A549 (cell line): Measurements from ENCODE around the gene ACTR10. TPM values are rescaled to one million over a fixed set of nuclear protein-coding genes. Genes with fewer than 3 reads are reported as not detected.
A peak's percentile ranks its signal among the peaks of the same experiment; 100 is the strongest.

ENCODE experiments used
- ATAC-seq, 2 experiments: fragments of 200-7000 bp in 1 of 2; fragments of >200 bp in 1 of 2; cut with Nextera tagmentation in 1 of 2; cut with Tn5 transposase in 1 of 2; 3 replicates each; pipeline versions ENCODE4 v1.8.0 to v1.9.1; 2018 to 2020; ENCODE audit warnings: mild to moderate bottlenecking in 1 of 2, moderate library complexity in 1 of 2
- CTCF ChIA-PET: fragments of 300-600 bp; sonication (Branson Sonifier 250); formaldehyde crosslinking; extraction: SDS; loops from one replicate; lab custom pipeline; 2021; ENCODE audit warnings: antibody characterized with exemption, inconsistent platforms; lab: Yijun Ruan, JAX
- POLR2A ChIA-PET: fragments of 350-600 bp; formaldehyde crosslinking; extraction: SDS; loops from one replicate; lab custom pipeline; 2021; ENCODE audit warnings: antibody characterized with exemption, inconsistent platforms; lab: Yijun Ruan, JAX
- DNase-seq, 2 experiments: peaks; one replicate each; pipeline versions ENCODE4 v3.0.0 to v3.0.0-alpha.2; 2011 to 2016; ENCODE audit warnings: low read depth in 1 of 2, low spot score in 1 of 2
- FAIRE-seq: peaks from 2 replicates; lab custom pipeline; 2011; peaks lifted over from hg19 to GRCh38; lab: Jason Lieb, UNC
- H3K27ac ChIP-seq, 2 experiments: fragments of >200 bp; sonication (Bioruptor Twin); formaldehyde crosslinking; 3 replicates each; pipeline ENCODE4 v1.5.1; 2016 to 2017
- H3K4me1 ChIP-seq: fragments of >200 bp; sonication (Bioruptor Twin); formaldehyde crosslinking; 3 replicates; pipeline ENCODE4 v1.6.1; 2016
- H3K4me2 ChIP-seq: fragments of >200 bp; sonication (Bioruptor Twin); formaldehyde crosslinking; 3 replicates; pipeline ENCODE4 v1.6.1; 2016
- H3K4me3 ChIP-seq: fragments of >200 bp; sonication (Bioruptor Twin); formaldehyde crosslinking; 3 replicates; pipeline ENCODE4 v1.5.1; 2016
- H3K9me3 ChIP-seq: fragments of >200 bp; sonication (Bioruptor Twin); formaldehyde crosslinking; 3 replicates; pipeline ENCODE4 v1.6.1; 2016
- CBX2 ChIP-seq: fragments of 200-600 bp; sonication (generic); IDR thresholded peaks from 2 replicates; pipeline ENCODE4 v1.6.1; 2016; ENCODE audit warnings: low read depth, mild to moderate bottlenecking, borderline replicate concordance
- CBX8 ChIP-seq: fragments of 200-600 bp; sonication (generic); IDR thresholded peaks from 2 replicates; pipeline ENCODE4 v1.6.1; 2016
- CHD4 ChIP-seq: fragments of 200-600 bp; sonication (generic); IDR thresholded peaks from 2 replicates; pipeline ENCODE4 v1.6.1; 2016; ENCODE audit warnings: antibody characterized with exemption, mild to moderate bottlenecking, borderline replicate concordance
- EHMT2 ChIP-seq: fragments of 200-600 bp; sonication (generic); IDR thresholded peaks from 2 replicates; pipeline ENCODE4 v1.6.1; 2016; ENCODE audit warnings: antibody characterized with exemption, low read depth, mild to moderate bottlenecking, moderate library complexity
- FOSB ChIP-seq: fragments of 250-450 bp; sonication (Bioruptor Pico); IDR thresholded peaks from 2 replicates; pipeline ENCODE4 v1.5.0; 2020; ENCODE audit warnings: mild to moderate bottlenecking, moderate library complexity
- GATA3 ChIP-seq: IDR thresholded peaks from 2 replicates; pipeline ENCODE4 v1.6.1; 2012; ENCODE audit warnings: borderline replicate concordance
- HDAC2 ChIP-seq: fragments of 200-600 bp; sonication (generic); IDR thresholded peaks from 2 replicates; pipeline ENCODE4 v1.6.1; 2016
- HOXA7 ChIP-seq: fragments of 250-450 bp; sonication (Bioruptor Pico); IDR thresholded peaks from 2 replicates; pipeline ENCODE4 v1.5.0; 2020; ENCODE audit warnings: mild to moderate bottlenecking, moderate library complexity
- JUN ChIP-seq, 2 experiments: fragments of >200 bp; sonication (Bioruptor Twin); formaldehyde crosslinking; IDR thresholded peaks; 2 replicates in 1 of 2; 3 replicates in 1 of 2; pipeline ENCODE4 v1.6.1; 2016 to 2017
- JUNB ChIP-seq: fragments of >200 bp; sonication (Bioruptor Twin); formaldehyde crosslinking; IDR thresholded peaks from 2 replicates; pipeline ENCODE4 v1.6.1; 2016
- KDM1A ChIP-seq: fragments of 200-600 bp; sonication (generic); IDR thresholded peaks from 2 replicates; pipeline ENCODE4 v1.6.1; 2016; ENCODE audit warnings: low read depth, mild to moderate bottlenecking
- MAZ ChIP-seq: fragments of 150-350 bp; IDR thresholded peaks from 2 replicates; pipeline ENCODE4 v1.6.1; 2014; ENCODE audit warnings: antibody characterized with exemption, low read depth, low read length, borderline replicate concordance
- NR3C1 ChIP-seq: fragments of >200 bp; sonication (Bioruptor Twin); formaldehyde crosslinking; IDR thresholded peaks from 3 replicates; pipeline ENCODE4 v1.6.1; 2017
- POLR2A ChIP-seq: IDR thresholded peaks from 2 replicates; pipeline ENCODE4 v1.6.1; 2012; ENCODE audit warnings: mild to moderate bottlenecking, low read length
- POLR2AphosphoS2 ChIP-seq: conservative IDR thresholded peaks from 2 replicates; pipeline ENCODE4 v1.6.1; 2012; ENCODE audit warnings: low read length, improper control_type of control experiment, inconsistent platforms
- RAD21 ChIP-seq, 2 experiments: fragments of >200 bp in 1 of 2; sonication (Bioruptor Twin) in 1 of 2; formaldehyde crosslinking in 1 of 2; IDR thresholded peaks in 1 of 2; conservative IDR thresholded peaks in 1 of 2; 2 replicates in 1 of 2; 3 replicates in 1 of 2; pipeline ENCODE4 v1.6.1; 2012 to 2018; ENCODE audit warnings: inconsistent platforms in 1 of 2
- SREBF2 ChIP-seq: fragments of 450-650 bp; IDR thresholded peaks from 2 replicates; pipeline ENCODE4 v1.6.1; 2014; ENCODE audit warnings: mild to moderate bottlenecking, moderate library complexity
- ZFP36 ChIP-seq: fragments of 450-650 bp; IDR thresholded peaks from 2 replicates; pipeline ENCODE4 v1.6.1; 2014; ENCODE audit warnings: borderline replicate concordance; ENCODE audit not compliant: partially characterized antibody
- WGBS: methylation state at CpG from one replicate; pipeline ENCODE4 v1.1.6; 2017; ENCODE audit errors: missing lambda C conversion rate; 5-methylcytosine and 5-hydroxymethylcytosine counted together
- polyA plus RNA-seq, 4 experiments: library from polyadenylated mRNA; depleted of rRNA in 3 of 4; stranded (reverse); fragments of >200 nt; fragmentation: RNase III in 1 of 4; extraction: RNeasy Plus Mini Kit Qiagen cat#74134 plus additional on column Dnase treatment in 1 of 4; gene quantifications; 2 replicates in 3 of 4; 3 replicates in 1 of 4; pipeline ENCODE4 v1.2.3, GENCODE V29; 2011 to 2017
- TF ChIP-seq, protein P1 (sequence below): fragments of 200-600 bp; sonication (generic); IDR thresholded peaks from 2 replicates; pipeline ENCODE4 v1.6.1; 2016; ENCODE audit warnings: antibody characterized with exemption, mild to moderate bottlenecking, moderate library complexity
- TF ChIP-seq, protein P2 (sequence below): fragments of >200 bp; sonication (Bioruptor Twin); formaldehyde crosslinking; IDR thresholded peaks from 2 replicates; pipeline ENCODE4 v1.6.1; 2016

ACTR10 gene
- polyA plus RNA-seq, 2 of the 4 experiments (the other 2 are of a cell fraction): 47.1 to 101 TPM

DNA sequence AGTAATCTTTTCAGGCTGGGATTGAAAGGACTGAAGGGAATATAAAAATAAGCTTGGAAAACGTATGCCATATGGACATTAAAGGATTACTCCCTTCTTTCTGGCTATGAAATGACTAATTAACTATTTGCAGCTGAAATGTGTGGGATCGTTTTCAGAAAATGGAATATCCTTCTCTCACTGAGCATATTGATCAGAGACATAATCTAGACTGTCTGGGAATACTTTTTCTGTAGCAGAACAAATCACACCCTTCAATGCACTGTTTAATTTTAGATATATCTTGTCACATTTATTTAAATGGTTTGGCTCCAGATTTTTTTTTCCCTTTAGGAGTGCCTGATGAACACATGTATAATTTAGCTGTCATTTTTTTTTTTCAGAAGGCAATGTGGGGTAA, 10.8 kb upstream of the ACTR10 start:
- no peak for ATAC-seq
- 10% methylated on average over 2 of the region's 2 CpGs for WGBS
- ChIA-PET CTCF (no interaction called here), POLR2A (interaction anchor here (0.6 kb wide), 1 partner anchor 16 kb away, joined by 6 read pairs; no protein-coding TSS in a partner anchor)
- H3K4me2 ChIP-seq: no peak overlapping the region
- no peak for DNase-seq
- TF ChIP-seq SREBF2: no peak
- no peak for TF ChIP-seq KDM1A
- no peak for TF ChIP-seq HDAC2
- TF ChIP-seq, protein P1, sequence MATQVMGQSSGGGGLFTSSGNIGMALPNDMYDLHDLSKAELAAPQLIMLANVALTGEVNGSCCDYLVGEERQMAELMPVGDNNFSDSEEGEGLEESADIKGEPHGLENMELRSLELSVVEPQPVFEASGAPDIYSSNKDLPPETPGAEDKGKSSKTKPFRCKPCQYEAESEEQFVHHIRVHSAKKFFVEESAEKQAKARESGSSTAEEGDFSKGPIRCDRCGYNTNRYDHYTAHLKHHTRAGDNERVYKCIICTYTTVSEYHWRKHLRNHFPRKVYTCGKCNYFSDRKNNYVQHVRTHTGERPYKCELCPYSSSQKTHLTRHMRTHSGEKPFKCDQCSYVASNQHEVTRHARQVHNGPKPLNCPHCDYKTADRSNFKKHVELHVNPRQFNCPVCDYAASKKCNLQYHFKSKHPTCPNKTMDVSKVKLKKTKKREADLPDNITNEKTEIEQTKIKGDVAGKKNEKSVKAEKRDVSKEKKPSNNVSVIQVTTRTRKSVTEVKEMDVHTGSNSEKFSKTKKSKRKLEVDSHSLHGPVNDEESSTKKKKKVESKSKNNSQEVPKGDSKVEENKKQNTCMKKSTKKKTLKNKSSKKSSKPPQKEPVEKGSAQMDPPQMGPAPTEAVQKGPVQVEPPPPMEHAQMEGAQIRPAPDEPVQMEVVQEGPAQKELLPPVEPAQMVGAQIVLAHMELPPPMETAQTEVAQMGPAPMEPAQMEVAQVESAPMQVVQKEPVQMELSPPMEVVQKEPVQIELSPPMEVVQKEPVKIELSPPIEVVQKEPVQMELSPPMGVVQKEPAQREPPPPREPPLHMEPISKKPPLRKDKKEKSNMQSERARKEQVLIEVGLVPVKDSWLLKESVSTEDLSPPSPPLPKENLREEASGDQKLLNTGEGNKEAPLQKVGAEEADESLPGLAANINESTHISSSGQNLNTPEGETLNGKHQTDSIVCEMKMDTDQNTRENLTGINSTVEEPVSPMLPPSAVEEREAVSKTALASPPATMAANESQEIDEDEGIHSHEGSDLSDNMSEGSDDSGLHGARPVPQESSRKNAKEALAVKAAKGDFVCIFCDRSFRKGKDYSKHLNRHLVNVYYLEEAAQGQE: no peak
- no peak for TF ChIP-seq NR3C1
- TF ChIP-seq JUN (IDR thresholded peaks at IDR 0.05): no peak
- TF ChIP-seq CBX2: no peak
- TF ChIP-seq HOXA7: no peak
- no peak overlapping the region for H3K4me3 ChIP-seq
- no peaks in the 10 kb centered on the region for H3K9me3 ChIP-seq
- no peak for FAIRE-seq
- no peaks in the 10 kb centered on the region for H3K4me1 ChIP-seq
- no peak overlapping the region for H3K27ac ChIP-seq

DNA sequence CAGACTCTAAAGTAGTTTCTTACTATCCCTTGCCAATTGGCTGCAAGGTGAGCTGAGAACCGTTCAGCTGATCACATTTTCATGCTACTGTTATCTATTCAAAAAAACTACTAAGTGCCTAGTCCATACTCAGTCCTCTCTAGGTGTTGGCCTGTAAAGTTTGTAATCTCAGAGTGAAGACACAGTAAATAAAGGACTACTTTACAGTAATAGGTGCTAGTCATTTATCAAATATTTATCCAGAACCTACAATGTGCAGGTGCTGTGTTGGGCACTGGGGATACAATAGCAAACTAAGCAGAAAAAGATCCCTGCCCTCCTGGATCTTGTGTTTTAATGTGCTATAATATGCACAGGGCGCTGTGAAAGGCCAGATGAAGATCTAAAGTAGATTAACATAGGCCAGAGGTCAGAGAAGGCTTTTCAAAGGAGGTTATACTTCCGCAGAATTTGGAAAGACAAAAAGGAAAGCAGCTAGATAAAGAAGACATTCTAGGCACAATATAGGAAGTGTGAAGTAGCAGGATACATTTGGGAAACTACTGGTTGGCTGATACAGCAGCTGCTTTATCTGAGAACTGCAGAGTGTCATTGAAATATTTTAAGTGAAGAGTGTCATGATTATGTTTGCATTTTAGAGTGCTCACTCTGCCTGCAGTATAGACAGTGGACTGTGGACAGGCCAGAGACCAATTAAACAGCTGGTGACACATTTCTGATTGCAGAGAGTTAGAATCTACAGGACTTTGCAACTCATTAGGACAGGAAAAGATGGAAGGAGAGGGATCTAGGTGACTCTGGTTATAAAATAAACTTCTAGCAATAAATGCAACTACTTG, 8.0 kb upstream of the ACTR10 start:
- TF ChIP-seq EHMT2 (no peak), GATA3 (no peak), KDM1A (no peak), RAD21 (conservative IDR thresholded peaks at IDR 0.05 in 1 of 2, IDR thresholded peaks at IDR 0.05 in 1 of 2) (no peak)
- ATAC-seq (no peak), DNase-seq (no peak), FAIRE-seq (no peak)
- H3K4me1 ChIP-seq: no peaks in the 10 kb centered on the region
- H3K4me2 ChIP-seq: no peak overlapping the region
- ChIA-PET POLR2A (no interaction called here), CTCF (no interaction called here)
- no peaks in the 10 kb centered on the region for H3K9me3 ChIP-seq
- H3K27ac ChIP-seq: no peak overlapping the region
- 49% methylated on average over 3 of the region's 3 CpGs for WGBS
- no peak overlapping the region for H3K4me3 ChIP-seq

DNA sequence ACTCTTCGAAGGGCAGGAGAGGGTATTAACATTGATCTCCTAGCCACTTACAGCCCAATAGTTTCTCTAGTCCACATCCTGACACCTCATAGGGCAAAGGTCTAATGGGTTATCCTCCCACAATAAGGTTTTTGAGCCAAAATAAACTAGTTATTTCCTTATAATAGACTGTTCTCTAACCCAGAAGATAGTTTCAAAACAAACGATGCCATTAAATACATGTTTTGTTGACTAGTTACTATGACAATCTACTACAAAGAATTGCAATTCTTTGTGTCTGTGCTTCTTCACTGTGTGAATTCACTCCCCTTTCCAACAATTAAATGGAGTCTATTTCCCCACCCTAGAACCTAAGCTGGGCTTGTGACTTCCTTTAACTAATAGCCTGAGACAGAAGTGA, 6.4 kb upstream of the ACTR10 start:
- WGBS: 40% methylated on average over 2 of the region's 2 CpGs
- H3K9me3 ChIP-seq: no peaks in the 10 kb centered on the region
- ATAC-seq (no peak; a peak in 1 of 6 replicates), DNase-seq (peak in 1 of 2 experiments; percentile 12), FAIRE-seq (no peak)
- no peak overlapping the region for H3K4me2 ChIP-seq
- no peaks in the 10 kb centered on the region for H3K4me1 ChIP-seq
- ChIA-PET CTCF (interaction anchor here (1.3 kb wide), 1 partner anchor 99 kb away, joined by 5 read pairs; no protein-coding TSS in a partner anchor), POLR2A (interaction anchor here (0.6 kb wide), 1 partner anchor 220 kb away, joined by 3 read pairs; no protein-coding TSS in a partner anchor)
- no peak for TF ChIP-seq FOSB (CRISPR knock-in tag)
- TF ChIP-seq CHD4: no peak
- TF ChIP-seq MAZ: no peak
- no peak for TF ChIP-seq RAD21 (conservative IDR thresholded peaks at IDR 0.05 in 1 of 2, IDR thresholded peaks at IDR 0.05 in 1 of 2)
- no peak for TF ChIP-seq ZFP36
- TF ChIP-seq, protein P2, sequence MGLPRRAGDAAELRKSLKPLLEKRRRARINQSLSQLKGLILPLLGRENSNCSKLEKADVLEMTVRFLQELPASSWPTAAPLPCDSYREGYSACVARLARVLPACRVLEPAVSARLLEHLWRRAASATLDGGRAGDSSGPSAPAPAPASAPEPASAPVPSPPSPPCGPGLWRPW: no peak
- TF ChIP-seq POLR2AphosphoS2: no peak
- TF ChIP-seq CBX8: no peak
- TF ChIP-seq JUNB: no peak
- no peak for TF ChIP-seq POLR2A
- no peak overlapping the region for H3K27ac ChIP-seq
- no peak overlapping the region for H3K4me3 ChIP-seq
